Spleen (tissue), 11 donors: Measurements from ENCODE around the gene RPL29. TPM values are rescaled to one million over a fixed set of nuclear protein-coding genes. Genes with fewer than 3 reads are reported as not detected.

ENCODE experiments used
- DNase-seq: peaks from one replicate; pipeline ENCODE4 v3.0.0-alpha.2; 2020
- H3K27ac ChIP-seq, 8 donors: fragments of 200-600 bp; sonication (generic) in 7 of 8; 1 replicate in 4 of 8; 2 replicates in 4 of 8; pipeline versions ENCODE4 v1.5.0 to v1.8.0; 2016 to 2021; ENCODE audit warnings: inconsistent platforms in 4 of 8, mild to moderate bottlenecking in 4 of 8, moderate library complexity in 1 of 8
- H3K27me3 ChIP-seq, 7 donors: fragments of 200-600 bp; sonication (generic) in 6 of 7; replicated peaks in 1 of 7; 1 replicate in 4 of 7; 2 replicates in 3 of 7; pipeline versions ENCODE4 v1.5.0 to v1.8.0; 2016 to 2021; ENCODE audit warnings: inconsistent platforms in 3 of 7, mild to moderate bottlenecking in 1 of 7
- H3K36me3 ChIP-seq, 6 donors: fragments of 200-600 bp; sonication (generic) in 5 of 6; 1 replicate in 4 of 6; 2 replicates in 2 of 6; pipeline versions ENCODE4 v1.5.0 to v1.8.0; 2016 to 2021; ENCODE audit warnings: inconsistent platforms in 2 of 6
- H3K4me1 ChIP-seq, 6 donors: fragments of 200-600 bp; sonication (generic) in 5 of 6; 1 replicate in 3 of 6; 2 replicates in 3 of 6; pipeline versions ENCODE4 v1.5.0 to v1.8.0; 2016 to 2021; ENCODE audit warnings: inconsistent platforms in 3 of 6
- H3K4me3 ChIP-seq, 8 donors: fragments of 200-600 bp; sonication (generic) in 7 of 8; 1 replicate in 4 of 8; 2 replicates in 4 of 8; pipeline versions ENCODE4 v1.5.0 to v1.8.0; 2016 to 2021; ENCODE audit warnings: inconsistent platforms in 4 of 8, mild to moderate bottlenecking in 4 of 8, moderate library complexity in 2 of 8
- H3K9me3 ChIP-seq, 8 donors: fragments of 200-600 bp; sonication (generic) in 7 of 8; 1 replicate in 4 of 8; 2 replicates in 4 of 8; pipeline versions ENCODE4 v1.5.0 to v1.8.0; 2016 to 2021; ENCODE audit warnings: inconsistent platforms in 4 of 8
- POLR2A ChIP-seq, 3 donors: fragments of 450-650 bp; IDR thresholded peaks; one replicate each; pipeline ENCODE4 v1.5.1; 2017; ENCODE audit warnings: antibody characterized with exemption in 3 of 3, mild to moderate bottlenecking in 1 of 3
- POLR2AphosphoS5 ChIP-seq, 3 donors: sonication (generic); formaldehyde crosslinking; IDR thresholded peaks; one replicate each; pipeline ENCODE4 v1.5.1; 2017; ENCODE audit warnings: antibody characterized with exemption in 3 of 3
- WGBS, 5 donors: extraction: QIAGEN DNeasy Blood & Tissue Kit in 3 of 5; methylation state at CpG; one replicate each; pipeline versions ENCODE4 v1.1.5 to v1.1.7; 2013 to 2018; 5-methylcytosine and 5-hydroxymethylcytosine counted together
- intact Hi-C: fragments of 100-400 bp; cut with DNase I; formaldehyde crosslinking; loops from one replicate; pipeline ENCODE4 v1.15.0; 2023; ENCODE audit warnings: low total_unique reads
- polyA plus RNA-seq, 3 donors: library from polyadenylated mRNA; stranded (reverse); fragments of 200-250 nt; gene quantifications; one replicate each; pipeline ENCODE4 v1.2.1, GENCODE V29; 2013
- total RNA-seq, 7 donors: library from RNA; depleted of rRNA in 3 of 7; stranded (reverse); fragments of >200 nt in 3 of 7; fragmentation: NEBNext Ultra II Directional in 4 of 7; extraction: Animal tissue kit (Norgen Biotek cat#: 25700) in 4 of 7; gene quantifications; one replicate each; pipeline versions ENCODE4 v1.1.0 to v1.2.1, GENCODE V29; 2016 to 2021
- TF ChIP-seq, protein P1 (sequence below), 11 experiments: fragments of 200-600 bp in 7 of 11; fragments of 450-650 bp in 4 of 11; sonication (generic) in 4 of 11; IDR thresholded peaks in 8 of 11; conservative IDR thresholded peaks in 3 of 11; 1 replicate in 7 of 11; 2 replicates in 4 of 11; pipeline versions ENCODE4 v1.4.0 to v1.8.0; 2016 to 2021; ENCODE audit warnings: antibody characterized with exemption in 11 of 11, inconsistent platforms in 4 of 11, mild to moderate bottlenecking in 1 of 11
- donor health status: healthy with polysubstance abuse.
- donor health status: DM: no; HTN: no; CAD: no; lungs with moderate emphysema.
- donor health status: DM: no; HTN: no; CAD: no.
- donor health status: Bipolar disorder and iron deficiency.
- donor health status: healthy.
- donor health status: DM: no; HTN: no; CAD: no.
- donor health status: DM: yes; HTN: yes; CAD: no.

RPL29 gene
- total and polyA plus RNA-seq, 10 donors, result 684 to 4,302 (median 1,095) TPM

DNA sequence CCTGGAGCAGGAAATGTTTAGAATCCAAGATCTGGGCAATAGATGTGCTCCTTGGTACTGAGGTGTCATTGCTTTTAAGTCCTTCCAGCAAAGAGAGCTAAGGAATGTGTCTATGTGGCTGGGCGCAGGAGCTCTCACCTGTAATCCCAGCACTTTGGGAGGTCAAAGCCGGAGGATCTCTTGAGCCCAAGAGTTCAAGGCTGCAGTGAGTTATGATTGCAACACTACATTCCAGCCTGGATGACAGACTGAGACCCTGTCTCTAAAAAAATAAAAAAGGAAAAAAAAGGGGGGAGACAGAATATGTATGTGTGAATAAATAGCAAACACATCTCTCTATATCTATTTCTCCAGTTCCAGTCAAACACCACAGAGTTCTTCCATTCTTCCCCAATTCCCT, 44.8 kb downstream of the RPL29 start:
- intact Hi-C loops, result no loop called here
- DNase-seq, result peak; percentile 6
- Histone ChIP-seq H3K36me3 (peaks cover 0 to 30% (median 3%) of the 10 kb centered on the region in 6 donors), H3K4me3 (no peak overlapping the region), H3K27me3 (peaks cover 0 to 24% (median 9%) of the 10 kb centered on the region in 7 donors), H3K9me3 (no peaks in the 10 kb centered on the region), H3K27ac (no peak overlapping the region), H3K4me1 (peaks cover 0 to 24% (median 8%) of the 10 kb centered on the region in 6 donors)
- TF ChIP-seq, protein P1, sequence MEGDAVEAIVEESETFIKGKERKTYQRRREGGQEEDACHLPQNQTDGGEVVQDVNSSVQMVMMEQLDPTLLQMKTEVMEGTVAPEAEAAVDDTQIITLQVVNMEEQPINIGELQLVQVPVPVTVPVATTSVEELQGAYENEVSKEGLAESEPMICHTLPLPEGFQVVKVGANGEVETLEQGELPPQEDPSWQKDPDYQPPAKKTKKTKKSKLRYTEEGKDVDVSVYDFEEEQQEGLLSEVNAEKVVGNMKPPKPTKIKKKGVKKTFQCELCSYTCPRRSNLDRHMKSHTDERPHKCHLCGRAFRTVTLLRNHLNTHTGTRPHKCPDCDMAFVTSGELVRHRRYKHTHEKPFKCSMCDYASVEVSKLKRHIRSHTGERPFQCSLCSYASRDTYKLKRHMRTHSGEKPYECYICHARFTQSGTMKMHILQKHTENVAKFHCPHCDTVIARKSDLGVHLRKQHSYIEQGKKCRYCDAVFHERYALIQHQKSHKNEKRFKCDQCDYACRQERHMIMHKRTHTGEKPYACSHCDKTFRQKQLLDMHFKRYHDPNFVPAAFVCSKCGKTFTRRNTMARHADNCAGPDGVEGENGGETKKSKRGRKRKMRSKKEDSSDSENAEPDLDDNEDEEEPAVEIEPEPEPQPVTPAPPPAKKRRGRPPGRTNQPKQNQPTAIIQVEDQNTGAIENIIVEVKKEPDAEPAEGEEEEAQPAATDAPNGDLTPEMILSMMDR (IDR thresholded peaks at IDR 0.05 in 8 of 11, conservative IDR thresholded peaks at IDR 0.05 in 3 of 11), result no peak
- TF ChIP-seq POLR2AphosphoS5 (IDR thresholded peaks at IDR 0.05) (no peak), POLR2A (IDR thresholded peaks at IDR 0.05) (no peak)
- WGBS, 5 donors, result 92 to 100% (median 94%) methylated on average over 2 of the region's 2 CpGs

DNA sequence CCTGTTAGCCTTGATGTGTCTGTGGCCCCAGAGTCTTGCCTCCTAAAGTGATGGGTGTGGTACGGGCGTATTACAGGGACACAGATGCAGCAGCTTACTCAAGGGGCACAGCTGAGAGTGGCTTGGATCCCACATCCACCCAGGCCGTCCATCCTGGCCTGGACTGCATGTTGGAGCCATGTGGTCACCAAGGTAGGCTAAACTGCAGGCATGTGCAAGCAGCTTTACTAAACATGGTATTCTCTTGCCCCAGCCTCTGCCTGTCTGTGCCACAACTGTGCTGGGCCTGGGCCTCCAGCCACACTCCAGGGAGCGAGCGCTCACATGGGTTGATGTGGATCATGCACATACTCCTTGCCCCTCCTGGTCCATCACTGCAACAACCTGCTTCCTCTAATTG, 46.6 kb downstream of the RPL29 start:
- Histone ChIP-seq H3K9me3 (no peaks in the 10 kb centered on the region), H3K36me3 (peaks cover 0 to 48% (median 9%) of the 10 kb centered on the region in 6 donors), H3K27ac (no peak overlapping the region), H3K27me3 (peaks cover 0 to 6% (median 0%) of the 10 kb centered on the region in 7 donors), H3K4me3 (no peak overlapping the region), H3K4me1 (peaks cover 0 to 7% (median 0%) of the 10 kb centered on the region in 6 donors)
- TF ChIP-seq POLR2AphosphoS5 (IDR thresholded peaks at IDR 0.05) (no peak), POLR2A (IDR thresholded peaks at IDR 0.05) (no peak)
- WGBS, 5 donors, result 85 to 100% (median 92%) methylated on average over 5 of the region's 5 CpGs
- DNase-seq, result peak; percentile 41
- intact Hi-C loops, result loop anchor here (5.0 to 10.0 kb wide), 2 partner anchors 46 to 193 kb away; partner anchors contain the start of gene RPL29

DNA sequence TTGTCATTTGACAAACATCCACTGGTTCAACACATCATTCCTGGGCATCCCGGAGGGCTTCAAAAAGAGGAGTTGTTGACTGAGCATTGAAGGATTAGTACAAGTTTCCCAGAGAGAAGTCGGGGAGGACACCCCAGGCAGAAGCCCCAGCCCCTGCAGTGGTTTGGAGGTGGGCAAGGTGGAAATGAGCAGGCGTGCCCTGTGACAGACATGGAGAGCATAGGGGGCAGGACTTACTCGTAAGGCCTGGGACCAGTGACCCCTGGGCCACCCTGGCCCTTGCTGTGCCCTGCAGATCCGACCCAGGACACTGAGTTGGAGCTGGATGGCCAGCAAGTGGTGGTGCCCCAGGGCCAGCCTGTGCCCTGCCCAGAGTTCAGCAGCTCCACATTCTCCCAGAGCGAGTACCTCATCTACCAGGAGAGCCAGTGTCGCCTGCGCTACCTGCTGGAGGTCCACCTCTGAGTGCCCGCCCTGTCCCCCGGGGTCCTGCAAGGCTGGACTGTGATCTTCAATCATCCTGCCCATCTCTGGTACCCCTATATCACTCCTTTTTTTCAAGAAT, 47.6 kb downstream of the RPL29 start:
- Histone ChIP-seq H3K27me3 (no peaks in the 10 kb centered on the region), H3K4me3 (no peak overlapping the region), H3K4me1 (peaks cover 1 to 8% (median 5%) of the 10 kb centered on the region in 6 donors), H3K27ac (no peak overlapping the region), H3K9me3 (no peaks in the 10 kb centered on the region), H3K36me3 (peaks cover 0 to 50% (median 9%) of the 10 kb centered on the region in 6 donors)
- TF ChIP-seq POLR2AphosphoS5 (IDR thresholded peaks at IDR 0.05), result no peak
- no peak for TF ChIP-seq POLR2A (IDR thresholded peaks at IDR 0.05)
- TF ChIP-seq, protein P1 (IDR thresholded peaks at IDR 0.05 in 8 of 11, conservative IDR thresholded peaks at IDR 0.05 in 3 of 11), result no peak
- peak; percentile 68 for DNase-seq
- intact Hi-C loops, result loop anchor here (5.0 to 10.0 kb wide), 2 partner anchors 47 to 194 kb away; partner anchors contain the start of gene RPL29
- 89 to 98% (median 92%) methylated on average over 10 of the region's 10 CpGs for WGBS, 5 donors

DNA sequence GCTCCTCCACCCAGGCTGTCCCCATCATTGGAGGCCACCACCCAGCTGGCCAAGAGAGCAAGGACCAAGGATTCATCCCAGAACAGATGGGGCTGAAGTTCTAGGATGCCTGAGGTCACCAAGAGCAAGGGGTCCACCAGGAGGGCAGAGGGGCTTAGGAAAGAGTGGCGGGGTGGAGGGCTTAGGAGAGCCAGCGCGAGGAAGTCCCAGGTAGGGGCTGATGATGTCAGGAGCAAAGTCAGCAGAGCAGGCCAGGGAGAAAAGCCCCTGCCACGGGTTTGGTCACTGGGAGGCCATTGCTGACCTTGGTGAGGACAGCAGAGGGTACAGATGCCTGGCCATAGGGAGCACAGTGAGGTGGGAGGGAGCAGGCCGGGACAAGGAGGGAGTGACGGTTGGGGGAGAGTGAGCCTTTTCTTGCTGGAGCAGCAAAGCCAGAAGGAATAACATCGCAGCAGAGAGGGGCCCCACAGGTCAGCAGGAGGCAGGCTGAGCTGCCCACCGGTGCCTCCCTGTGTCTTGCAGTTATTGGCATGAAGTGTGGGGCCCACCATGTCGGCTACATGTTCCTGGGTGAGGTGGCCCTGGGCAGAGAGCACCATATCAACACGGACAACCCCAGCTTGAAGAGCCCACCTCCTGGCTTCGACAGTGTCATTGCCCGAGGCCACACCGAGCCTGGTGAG, 48.3 kb downstream of the RPL29 start:
- H3K4me1 ChIP-seq, result peaks cover 9 to 15% (median 12%) of the 10 kb centered on the region in 6 donors
- H3K9me3 ChIP-seq, result no peaks in the 10 kb centered on the region
- H3K27ac ChIP-seq, result no peak overlapping the region
- no peaks in the 10 kb centered on the region for H3K27me3 ChIP-seq
- 82 to 90% (median 86%) methylated on average over 13 of the region's 13 CpGs for WGBS, 5 donors
- intact Hi-C loops, result loop anchor here (5.0 to 10.0 kb wide), 2 partner anchors 47 to 195 kb away; partner anchors contain the start of gene RPL29
- peaks cover 0 to 50% (median 9%) of the 10 kb centered on the region in 6 donors for H3K36me3 ChIP-seq
- TF ChIP-seq POLR2AphosphoS5 (IDR thresholded peaks at IDR 0.05) (no peak), POLR2A (IDR thresholded peaks at IDR 0.05) (no peak)
- TF ChIP-seq, protein P1 (IDR thresholded peaks at IDR 0.05 in 8 of 11, conservative IDR thresholded peaks at IDR 0.05 in 3 of 11), result no peak
- DNase-seq, result peak; percentile 59
- H3K4me3 ChIP-seq, result no peak overlapping the region
